Ecto neural progenitor cell (in vitro differentiated cells): ENCODE measurements around the gene CHST2.
"Not testable (repeated sequence)": the region's sequence is repeated elsewhere in the genome, so short reads cannot be mapped to it uniquely, and the experiment has no call there.

Source experiments
- DNase-seq: peaks from one replicate; pipeline ENCODE4 v3.0.0-alpha.2; 2018; ENCODE audit warnings: low spot score

Gene CHST2, protein sequence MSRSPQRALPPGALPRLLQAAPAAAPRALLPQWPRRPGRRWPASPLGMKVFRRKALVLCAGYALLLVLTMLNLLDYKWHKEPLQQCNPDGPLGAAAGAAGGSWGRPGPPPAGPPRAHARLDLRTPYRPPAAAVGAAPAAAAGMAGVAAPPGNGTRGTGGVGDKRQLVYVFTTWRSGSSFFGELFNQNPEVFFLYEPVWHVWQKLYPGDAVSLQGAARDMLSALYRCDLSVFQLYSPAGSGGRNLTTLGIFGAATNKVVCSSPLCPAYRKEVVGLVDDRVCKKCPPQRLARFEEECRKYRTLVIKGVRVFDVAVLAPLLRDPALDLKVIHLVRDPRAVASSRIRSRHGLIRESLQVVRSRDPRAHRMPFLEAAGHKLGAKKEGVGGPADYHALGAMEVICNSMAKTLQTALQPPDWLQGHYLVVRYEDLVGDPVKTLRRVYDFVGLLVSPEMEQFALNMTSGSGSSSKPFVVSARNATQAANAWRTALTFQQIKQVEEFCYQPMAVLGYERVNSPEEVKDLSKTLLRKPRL

DNA sequence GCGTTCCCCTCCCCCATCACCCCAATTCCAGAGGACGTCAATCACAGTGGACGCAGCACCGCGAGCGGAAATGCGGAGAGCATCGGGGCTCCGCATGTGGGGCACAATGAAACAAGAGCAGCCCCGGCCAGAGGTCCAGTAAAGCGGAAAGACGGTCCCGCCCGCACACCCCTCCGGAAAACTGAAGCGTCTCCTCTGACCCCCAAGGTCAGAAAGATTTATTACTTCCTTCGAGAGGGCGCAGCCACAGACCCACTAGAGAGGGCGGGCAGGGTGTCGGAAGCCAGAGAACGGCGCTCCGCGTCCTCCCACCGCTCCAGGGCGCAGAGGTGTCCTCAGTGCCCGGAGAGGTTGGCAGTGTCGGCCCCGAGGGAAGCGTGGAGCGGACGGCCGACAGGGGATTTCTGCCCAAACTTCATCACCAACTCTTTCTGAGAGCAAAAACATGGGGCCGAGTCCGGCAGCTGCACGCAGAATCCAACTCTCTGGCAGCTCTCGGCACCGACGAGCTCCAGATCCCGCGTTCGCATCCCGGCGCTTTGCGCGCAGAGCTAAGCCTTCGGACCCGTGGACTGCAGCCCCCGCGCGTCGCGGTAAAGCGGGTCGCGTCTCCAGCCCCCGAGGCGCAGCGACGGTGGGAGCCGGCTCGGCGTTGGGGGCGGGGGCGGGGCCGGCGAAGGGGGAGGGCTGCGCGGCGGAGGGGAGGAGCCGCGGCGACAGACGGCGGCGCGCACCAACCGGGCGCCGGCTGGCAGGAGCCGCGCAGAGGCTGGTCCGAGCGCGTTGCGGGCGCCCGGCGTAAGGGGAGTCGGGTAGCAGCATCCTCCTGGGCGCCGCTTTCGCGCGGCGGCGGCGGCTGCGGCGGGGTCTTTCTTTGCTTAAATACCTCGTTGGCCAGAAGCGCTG is at the start of gene CHST2:
TSS of gene CHST2 (plus strand) at position 763 of the 906 bp plus-strand sequence. CDS start 1,046 bp downstream, outside the sequence.
- peak; percentile 87 for DNase-seq

DNA sequence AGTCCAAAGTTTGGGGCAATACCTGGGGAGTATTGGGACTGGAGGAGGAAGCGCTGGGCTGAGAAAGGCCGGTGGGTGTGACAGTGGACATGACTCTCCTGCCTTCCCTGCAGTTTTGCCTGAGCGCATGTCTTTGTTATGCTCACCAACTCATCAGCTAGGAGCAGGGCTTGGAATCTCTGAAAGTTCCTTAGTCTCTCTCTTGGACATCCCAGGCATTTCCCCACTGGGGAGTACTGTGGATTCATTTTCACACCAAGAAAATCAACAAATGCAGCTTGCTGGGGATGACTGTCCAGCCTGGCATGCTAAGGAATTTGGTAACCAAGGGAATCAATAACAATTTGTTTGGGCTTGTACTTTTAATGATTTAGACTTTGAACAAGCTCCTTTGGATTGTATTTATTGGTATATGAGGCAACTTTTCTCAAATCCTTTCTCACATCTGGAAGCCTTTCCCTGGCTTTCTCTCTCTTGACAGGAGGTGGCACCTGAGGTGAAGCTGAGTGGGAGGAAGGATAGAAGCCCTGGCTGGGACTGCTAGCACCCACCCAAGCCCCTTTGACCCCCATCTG is 48.5 kb upstream of the CHST2 start:
- DNase-seq, result no peak

DNA sequence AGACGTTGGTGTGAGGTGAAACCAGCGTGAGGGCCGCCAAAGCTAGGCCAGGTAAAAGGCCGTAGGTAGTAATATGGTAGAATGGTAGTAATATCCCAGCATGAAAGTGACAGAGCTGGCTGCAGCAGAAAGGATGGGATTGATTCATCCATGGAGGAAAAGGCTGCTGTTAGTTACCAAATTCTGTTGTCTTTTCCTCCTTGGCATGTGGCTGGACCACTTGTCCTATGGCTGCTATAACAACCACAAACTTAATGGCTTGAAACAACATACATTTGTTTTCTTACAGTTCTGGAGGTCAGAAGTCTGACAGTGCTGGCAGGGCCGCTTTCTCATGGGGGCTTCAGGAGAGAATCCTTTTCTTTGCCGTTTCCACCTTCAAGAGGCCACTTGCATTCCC is 47.8 kb upstream of the CHST2 start:
- DNase-seq, result no peak

DNA sequence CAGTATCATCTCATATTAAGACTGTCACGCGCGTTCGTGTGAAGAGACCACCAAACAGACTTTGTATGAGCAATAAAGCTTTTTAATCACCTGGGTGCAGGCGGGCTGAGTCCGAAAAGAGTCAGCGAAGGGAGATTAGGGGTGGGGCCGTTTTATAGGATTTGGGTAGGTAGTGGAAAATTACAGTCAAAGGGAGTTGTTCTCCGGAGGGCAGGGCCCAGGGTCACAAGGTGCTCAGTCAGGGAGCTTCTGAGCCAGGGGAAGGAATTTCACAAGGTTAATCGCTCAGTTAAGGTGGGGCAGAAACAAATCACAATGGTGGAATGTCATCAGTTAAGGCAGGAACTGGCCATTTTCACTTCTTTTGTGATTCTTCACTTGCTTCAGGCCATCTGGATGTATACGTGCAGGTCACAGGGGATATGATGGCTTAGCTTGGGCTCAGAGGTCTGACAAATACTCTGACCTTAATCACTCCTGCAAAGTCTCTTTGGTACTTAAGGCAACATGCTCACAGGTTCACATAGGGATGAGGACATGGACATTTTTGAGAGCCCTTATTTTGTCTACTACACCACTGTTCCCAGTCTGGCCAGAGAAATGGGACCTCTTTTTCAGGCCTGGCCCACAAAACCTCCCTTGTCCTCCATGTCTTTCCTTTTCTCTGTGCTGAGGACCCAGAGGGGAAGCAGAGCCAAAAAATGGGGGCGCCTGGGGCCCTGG is 47.1 kb upstream of the CHST2 start:
- not testable (repeated sequence) for DNase-seq

DNA sequence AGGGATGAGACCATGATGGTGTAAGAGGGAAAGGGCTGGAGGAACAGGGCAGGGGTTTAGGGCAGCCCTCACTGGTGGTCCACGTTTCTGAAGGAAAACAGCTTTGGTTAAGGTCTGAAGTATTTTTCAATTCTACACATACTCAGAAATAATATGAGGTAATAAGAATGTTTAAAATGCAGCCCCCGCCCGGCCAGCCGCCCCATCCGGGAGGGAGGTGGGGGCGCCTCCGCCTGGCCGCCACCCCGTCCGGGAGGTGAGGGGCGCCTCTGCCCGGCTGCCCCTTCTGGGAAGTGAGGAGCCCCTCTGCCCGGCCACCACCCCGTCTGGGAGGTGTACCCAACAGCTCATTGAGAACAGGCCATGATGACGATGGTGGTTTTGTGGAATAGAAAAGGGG is 46.0 kb upstream of the CHST2 start:
- not testable (repeated sequence) for DNase-seq

DNA sequence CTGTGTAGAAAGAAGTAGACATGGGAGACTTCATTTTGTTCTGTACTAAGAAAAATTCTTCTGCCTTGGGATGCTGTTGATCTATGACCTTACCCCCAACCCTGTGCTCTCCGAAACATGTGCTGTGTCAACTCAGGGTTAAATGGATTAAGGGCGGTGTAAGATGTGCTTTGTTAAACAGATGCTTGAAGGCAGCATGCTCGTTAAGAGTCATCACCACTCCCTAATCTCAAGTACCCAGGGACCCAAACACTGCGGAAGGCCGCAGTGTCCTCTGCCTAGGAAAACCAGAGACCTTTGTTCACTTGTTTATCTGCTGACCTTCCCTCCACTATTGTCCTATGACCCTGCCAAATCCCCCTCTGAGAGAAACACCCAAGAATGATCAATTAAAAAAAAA is 45.6 kb upstream of the CHST2 start:
- not testable (repeated sequence) for DNase-seq

DNA sequence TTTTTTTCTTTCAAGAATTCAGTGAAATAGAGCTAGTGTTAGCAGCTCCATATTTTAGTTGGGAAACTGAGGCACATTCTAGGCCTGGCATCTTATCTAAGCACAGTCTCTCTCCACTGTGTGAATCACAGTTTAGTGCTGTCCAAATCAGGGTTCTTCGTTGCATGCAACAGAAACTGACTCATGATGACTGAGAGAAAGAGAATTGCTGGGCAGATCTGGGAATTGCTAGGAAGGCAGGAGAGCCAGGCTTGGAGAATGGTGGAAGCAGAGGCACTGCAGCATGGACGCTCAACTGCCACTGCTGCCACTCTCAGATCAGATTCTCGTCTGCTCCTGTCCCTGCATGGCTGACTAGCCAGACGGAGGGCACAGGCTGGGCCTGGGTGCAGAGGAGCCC is 40.7 kb upstream of the CHST2 start:
- DNase-seq, result no peak

DNA sequence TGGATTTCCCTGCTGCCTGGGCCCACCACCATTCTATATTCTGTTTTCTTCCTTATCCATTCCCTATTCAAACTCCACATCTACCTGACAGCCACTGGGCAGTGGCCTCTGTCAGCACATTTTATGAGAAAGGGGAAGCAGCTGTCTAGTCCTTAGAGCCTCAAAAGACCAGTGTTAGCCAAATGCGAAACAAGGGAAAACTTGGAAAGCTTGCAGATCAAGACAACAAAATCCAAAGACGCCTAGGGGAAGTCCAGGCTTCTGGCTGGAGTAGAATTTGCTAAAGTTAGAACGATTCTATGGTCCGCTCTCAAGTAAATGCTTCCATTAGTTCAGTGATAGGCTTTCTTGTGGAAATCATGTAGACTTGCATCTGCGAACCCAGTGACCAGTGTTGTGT is 39.4 kb upstream of the CHST2 start:
- no peak for DNase-seq

DNA sequence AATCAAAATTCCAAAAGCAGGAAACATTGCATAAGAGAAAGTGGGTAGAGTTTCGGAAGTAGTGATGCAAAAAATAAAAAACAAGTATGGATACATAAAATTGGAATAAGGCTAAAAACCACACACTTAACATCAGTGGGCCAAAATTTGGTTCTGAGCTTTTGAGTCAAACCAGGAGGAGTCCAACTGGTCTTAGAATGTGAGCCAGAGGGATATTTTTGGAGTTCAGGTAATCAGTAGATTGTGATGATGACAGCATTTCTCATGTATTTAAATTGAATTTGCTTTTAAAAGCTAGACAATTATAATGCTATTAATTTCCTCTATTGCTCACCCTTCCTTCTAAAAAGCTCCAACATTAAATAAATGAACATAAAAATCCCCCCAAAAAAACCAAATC is 38.2 kb upstream of the CHST2 start:
- no peak for DNase-seq

DNA sequence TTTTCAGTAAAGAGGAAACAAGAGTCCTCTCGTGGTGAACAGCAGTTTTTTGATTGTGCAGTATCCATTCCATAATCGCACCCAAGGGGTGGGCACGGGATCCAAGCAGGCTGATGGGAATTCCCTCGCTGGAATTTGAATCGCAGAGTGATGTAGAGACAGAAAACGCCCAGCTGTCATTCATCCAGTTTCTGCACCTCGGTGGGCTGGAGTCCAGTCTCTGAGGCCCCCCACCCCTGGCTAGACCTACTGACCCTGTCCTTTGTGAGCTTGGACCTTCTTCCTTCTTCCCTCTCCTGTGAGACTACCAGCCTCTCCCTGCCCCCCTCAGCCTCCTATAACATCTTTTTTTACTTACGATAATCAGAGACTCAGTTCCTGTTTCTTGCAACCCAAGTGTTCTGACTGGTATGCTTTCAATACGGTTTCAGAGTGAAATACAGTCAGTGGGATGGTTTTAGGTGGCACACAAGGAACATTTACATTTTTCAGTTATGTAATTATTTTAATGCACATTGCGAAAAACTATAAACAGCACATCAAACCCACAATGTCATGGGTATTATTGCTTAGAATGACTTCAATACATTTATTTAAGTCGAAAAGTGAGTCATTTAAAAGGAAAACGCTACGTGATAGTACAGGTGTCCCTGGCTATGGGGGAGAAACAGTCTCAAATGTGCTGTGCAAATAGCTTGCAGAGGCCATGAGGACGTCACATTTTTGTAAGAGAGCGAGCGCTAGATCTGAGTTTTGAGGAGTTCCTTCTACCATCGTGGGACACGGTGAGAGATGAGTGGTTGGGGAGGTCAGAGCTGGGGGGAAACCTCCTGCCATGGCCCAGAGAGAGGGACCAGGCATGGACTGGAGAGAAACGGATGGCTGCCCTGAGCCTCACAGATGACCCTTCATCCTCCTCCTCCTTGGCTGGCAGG is 37.5 kb upstream of the CHST2 start:
- DNase-seq, result no peak

DNA sequence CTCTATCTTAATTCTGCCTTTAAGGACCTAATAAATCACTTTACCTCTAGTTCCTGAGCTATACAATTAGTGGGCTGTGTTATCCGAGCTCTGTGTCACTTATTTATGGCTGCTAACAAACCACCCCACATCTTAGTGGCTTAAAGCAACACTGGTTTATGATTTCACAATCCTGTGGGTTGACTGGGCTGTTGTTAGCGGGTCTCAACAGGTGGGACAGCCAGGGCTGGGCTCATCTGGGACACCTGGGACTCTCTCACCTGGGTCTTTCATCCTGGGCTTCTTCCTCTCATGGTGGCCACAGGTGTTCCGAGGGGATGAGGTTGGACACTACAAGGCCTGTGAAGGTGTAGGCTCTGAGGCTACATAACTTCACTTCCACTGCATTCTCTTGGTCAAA is 35.8 kb upstream of the CHST2 start:
- DNase-seq, result no peak

DNA sequence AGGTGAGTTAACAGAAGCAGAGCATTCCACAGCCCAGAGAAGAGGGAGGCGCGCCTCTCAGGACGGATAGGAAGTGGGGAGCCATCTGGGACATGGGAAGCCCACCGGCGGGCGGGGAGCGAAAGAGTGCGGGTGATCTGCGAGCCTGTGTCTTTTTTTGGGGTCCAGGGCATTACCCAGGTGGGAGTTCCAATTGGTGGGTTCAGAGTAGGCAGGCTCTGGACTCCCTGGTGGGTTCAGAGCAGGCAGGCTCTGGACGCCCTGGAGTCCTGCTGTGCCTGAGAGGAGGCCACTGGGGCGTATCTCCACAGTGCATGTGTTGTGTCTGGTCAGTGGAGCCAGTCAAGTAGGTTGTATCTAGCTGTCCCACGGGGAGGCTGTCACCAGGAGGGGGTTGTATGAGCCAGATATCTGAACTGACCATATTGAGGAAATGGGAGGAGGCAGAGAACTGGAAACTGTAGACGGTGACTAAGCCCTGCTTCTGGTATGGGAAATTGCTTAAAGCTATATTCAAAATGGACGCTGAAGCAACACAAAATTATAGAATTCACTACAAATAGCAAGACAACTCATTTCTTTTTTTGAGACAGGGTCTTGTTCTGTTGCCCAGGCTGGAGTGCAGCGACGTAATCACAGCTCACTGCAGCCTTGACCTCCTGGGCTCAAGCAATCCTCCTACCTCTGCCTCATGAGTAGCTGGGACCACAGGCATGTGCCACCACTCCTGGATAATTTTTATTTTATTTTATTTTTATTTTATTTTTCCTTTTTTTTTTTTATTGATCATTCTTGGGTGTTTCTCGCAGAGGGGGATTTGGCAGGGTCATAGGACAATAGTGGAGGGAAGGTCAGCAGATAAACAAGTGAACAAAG is 34.5 kb upstream of the CHST2 start:
- DNase-seq, result no peak

DNA sequence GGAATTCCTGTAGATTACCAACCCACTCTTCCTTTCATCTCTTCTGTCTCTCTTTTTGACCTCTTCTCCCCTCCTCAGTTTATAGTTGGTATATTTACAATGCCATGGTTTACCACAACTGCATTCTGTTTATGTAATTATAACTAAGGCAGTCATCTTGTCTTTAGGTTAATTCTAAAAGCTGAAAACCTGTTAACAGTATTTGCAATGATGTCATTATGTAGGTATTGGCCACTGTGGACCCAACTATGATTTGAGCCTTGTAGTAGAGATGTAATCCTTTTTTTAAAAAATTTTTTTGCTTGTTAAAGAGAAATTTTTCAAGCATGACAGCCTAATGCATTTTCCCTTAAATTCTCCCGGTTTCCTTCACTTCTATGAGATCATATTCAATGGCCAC is 30.7 kb upstream of the CHST2 start:
- DNase-seq, result no peak

DNA sequence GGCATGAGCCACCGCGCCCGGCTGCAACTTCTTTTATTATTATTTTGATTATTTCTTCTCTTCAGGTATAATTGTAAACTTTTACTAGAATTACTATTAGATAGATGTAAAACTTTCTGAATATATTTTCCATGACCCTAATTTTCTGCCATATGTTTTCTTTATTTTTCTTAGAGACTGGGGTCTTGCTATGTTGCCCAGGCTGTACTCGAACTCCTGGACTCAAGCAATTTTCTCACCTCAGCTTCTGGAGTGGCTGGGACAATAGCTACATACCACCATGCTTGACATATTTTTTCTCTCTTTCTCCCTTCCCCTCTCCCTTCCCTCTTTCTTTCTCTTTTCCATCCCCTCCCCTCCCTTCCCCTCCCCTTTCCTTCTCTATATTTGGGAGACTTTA is 29.6 kb upstream of the CHST2 start:
- no peak for DNase-seq

DNA sequence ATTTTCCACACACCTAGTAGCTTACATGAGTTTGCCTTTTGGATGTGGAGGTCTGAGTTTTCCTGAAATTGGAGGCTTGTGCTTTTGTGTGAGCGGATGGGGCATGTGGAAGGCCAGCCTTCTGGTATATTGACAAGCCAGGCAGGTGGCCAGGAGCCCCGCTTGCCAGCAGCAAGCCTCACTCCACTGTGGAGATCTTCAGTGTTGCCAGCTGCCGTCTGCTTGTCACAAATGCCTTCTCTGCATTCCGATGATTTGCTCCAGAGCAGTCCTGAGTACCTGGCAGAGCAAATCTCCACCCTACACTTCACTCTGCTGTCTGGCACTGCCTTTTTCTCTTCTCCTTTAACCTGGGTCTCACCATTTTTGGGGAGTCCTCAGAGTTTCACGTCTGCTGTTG is 29.1 kb upstream of the CHST2 start:
- DNase-seq, result no peak

DNA sequence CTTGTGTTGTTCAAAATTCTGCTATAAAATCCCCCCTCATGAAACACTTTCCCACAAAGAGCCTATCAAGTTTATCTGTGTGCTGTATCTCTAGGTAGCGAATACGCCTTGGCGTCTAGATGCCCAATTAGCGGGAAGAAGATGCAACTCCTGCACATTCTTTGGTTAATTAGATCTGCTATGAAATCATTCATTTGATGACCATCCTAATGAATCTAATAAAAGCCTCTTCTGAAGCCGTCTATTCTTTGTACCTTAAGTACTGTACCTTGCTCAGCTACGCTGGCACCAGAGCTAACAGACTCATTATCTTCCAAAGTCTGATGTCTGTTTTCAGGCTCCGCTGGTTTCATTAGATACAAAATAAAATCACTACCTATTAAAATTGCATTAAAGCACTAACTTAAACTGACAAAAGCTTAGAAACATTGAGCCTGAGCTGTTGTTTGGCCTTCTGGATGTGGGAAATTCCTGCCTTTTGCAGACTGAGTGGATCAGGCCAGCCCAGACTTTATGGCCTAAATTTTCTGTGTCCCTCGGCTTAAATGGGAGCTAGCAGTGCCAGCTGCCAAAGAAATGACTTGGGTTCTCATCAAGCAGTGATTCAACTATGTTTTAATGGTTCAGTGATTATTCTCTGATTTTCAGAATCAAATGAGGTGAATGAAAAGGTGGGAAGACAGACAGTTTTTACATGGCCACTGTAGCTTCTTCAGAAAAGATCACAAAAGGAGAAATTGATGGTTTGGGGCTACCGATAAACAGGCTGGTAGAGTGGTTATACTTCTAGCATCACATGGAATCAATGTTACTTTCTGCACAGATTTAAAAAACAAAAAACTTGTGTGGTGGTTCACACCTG is 28.4 kb upstream of the CHST2 start:
- no peak for DNase-seq

DNA sequence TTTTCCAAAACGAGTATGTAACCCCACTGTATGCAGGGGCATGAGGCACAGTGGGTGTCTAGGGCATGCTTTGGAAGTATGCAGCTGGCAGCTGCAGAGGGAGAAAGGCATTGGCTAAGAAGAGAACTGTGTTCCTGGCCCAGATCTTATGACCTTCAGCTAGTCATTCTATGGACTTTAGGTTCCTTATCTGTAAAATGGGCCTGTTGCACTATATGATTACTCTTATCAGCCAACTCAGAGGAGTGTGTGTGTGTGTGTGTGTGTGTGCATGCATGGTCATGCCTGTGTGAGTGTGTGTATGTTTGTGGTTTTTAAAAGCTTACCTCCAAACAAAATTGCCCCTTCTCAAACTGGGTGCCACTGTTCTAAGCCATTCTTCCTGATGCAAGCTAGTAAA is 27.4 kb upstream of the CHST2 start:
- DNase-seq, result no peak

DNA sequence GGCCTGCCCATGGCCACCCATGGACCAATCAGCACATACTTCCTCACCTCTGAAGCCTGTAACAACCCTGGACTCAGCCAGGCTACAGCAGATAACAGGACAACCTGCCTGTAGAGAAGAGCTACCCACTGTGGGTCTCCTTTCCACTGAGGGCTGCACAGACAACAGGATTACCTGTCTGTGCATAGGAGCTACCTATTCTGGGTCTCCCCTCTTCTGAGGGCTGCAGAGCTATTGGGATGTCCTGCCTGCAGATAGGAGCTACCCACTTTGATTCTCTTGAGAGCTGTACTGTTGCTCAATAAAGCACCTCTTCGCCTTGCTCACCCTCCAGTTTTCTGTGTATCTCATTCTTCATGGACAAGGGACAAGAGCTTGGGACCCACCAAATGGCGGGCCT is 23.8 kb upstream of the CHST2 start:
- no peak for DNase-seq
